ENCODE results near the gene NEU1.
"Not testable (repeated sequence)": the region's sequence is repeated elsewhere in the genome, so short reads cannot be mapped to it uniquely, and the experiment has no call there.

The NEU1 gene
- long read RNA-seq, full-length matches to known transcripts, result 222 of 242 reads
- long read RNA-seq, partial matches to known transcripts, result 8 of 242 reads
- long read RNA-seq, other reads (novel, unspliced or antisense), result 12 of 242 reads

GRCh38 chr6:31862344-31863235, at the start of gene NEU1:
NEU1 (minus strand) TSS chr6:31862821; CDS start chr6:31862776, 45 bp downstream.
- TF ChIP-seq SPI1 (IDR thresholded peaks at IDR 0.05; ENCODE audit: borderline replicate concordance, low read depth), result peak; percentile 41; the same call in 1 of the 2 replicates
- TF ChIP-seq POLR2AphosphoS5 (IDR thresholded peaks at IDR 0.05; ENCODE audit: low read depth), result peak; percentile 78; the same call in 1 of the 2 replicates
- TF ChIP-seq REST (IDR thresholded peaks at IDR 0.05; ENCODE audit: insufficient replicate concordance, low read depth), result no peak
- peak; percentile 100 for DNase-seq (ENCODE audit: low read depth in 1 of 2, low spot score in 1 of 2)
- H3K27ac ChIP-seq (replicated peaks), result peak within 1 kb of the TSS; percentile 92
- peak within 1 kb of the TSS; percentile 95 for H3K4me3 ChIP-seq (replicated peaks; ENCODE audit: insufficient read depth, low read length)
- H3K27me3 ChIP-seq (ENCODE audit: insufficient read depth, poor library complexity, severe bottlenecking), result no peaks in the 10 kb centered on the region

GRCh38 chr6:31911826-31912585, 49.4 kb upstream of the NEU1 start:
- no peak for TF ChIP-seq POLR2AphosphoS5 (IDR thresholded peaks at IDR 0.05; ENCODE audit: low read depth)
- no peak for TF ChIP-seq GABPA (IDR thresholded peaks at IDR 0.05; ENCODE audit: low read depth)
- TF ChIP-seq CTCF (IDR thresholded peaks at IDR 0.05; ENCODE audit: insufficient read depth, low read length), result no peak
- TF ChIP-seq REST (IDR thresholded peaks at IDR 0.05; ENCODE audit: insufficient replicate concordance, low read depth), result no peak
- Histone ChIP-seq H3K27me3 (ENCODE audit: insufficient read depth, poor library complexity, severe bottlenecking) (no peaks in the 10 kb centered on the region), H3K4me3 (replicated peaks; ENCODE audit: insufficient read depth, low read length) (no peak overlapping the region), H3K27ac (replicated peaks) (no peak overlapping the region)
- DNase-seq (ENCODE audit: low read depth in 1 of 2, low spot score in 1 of 2), result no peak

- not testable (repeated sequence) for H3K27me3 ChIP-seq (ENCODE audit: insufficient read depth, poor library complexity, severe bottlenecking); DNase-seq (ENCODE audit: low read depth in 1 of 2, low spot score in 1 of 2); H3K4me3 ChIP-seq (replicated peaks; ENCODE audit: insufficient read depth, low read length); H3K27ac ChIP-seq (replicated peaks)
These were observed 46.7 kb upstream of the NEU1 start for GRCh38 chr6:31909298-31909697.

- H3K27ac ChIP-seq (replicated peaks), result no peak overlapping the region
- no peak for TF ChIP-seq REST (IDR thresholded peaks at IDR 0.05; ENCODE audit: insufficient replicate concordance, low read depth)
- no peak for TF ChIP-seq GABPA (IDR thresholded peaks at IDR 0.05; ENCODE audit: low read depth)
- TF ChIP-seq CTCF (IDR thresholded peaks at IDR 0.05; ENCODE audit: insufficient read depth, low read length), result no peak
- no peak for TF ChIP-seq SPI1 (IDR thresholded peaks at IDR 0.05; ENCODE audit: borderline replicate concordance, low read depth)
- no peak for TF ChIP-seq POLR2AphosphoS5 (IDR thresholded peaks at IDR 0.05; ENCODE audit: low read depth)
- no peak for DNase-seq (ENCODE audit: low read depth in 1 of 2, low spot score in 1 of 2)
- no peak overlapping the region for H3K4me3 ChIP-seq (replicated peaks; ENCODE audit: insufficient read depth, low read length)
- no peaks in the 10 kb centered on the region for H3K27me3 ChIP-seq (ENCODE audit: insufficient read depth, poor library complexity, severe bottlenecking)
These were observed 46.2 kb upstream of the NEU1 start for GRCh38 chr6:31908791-31909190.

GRCh38 chr6:31908255-31908654, 45.6 kb upstream of the NEU1 start:
- H3K4me3 ChIP-seq (replicated peaks; ENCODE audit: insufficient read depth, low read length); H3K27ac ChIP-seq (replicated peaks); H3K27me3 ChIP-seq (ENCODE audit: insufficient read depth, poor library complexity, severe bottlenecking); DNase-seq (ENCODE audit: low read depth in 1 of 2, low spot score in 1 of 2): not testable (repeated sequence)

All from HL-60 (cell line).